GM12892 (cell line): ENCODE results near the gene OSTC.

Source experiments
- POLR2A ChIP-seq: IDR thresholded peaks from 2 replicates; pipeline ENCODE4 v1.6.1; 2011; ENCODE audit warnings: low read depth, low read length, control low read depth
- POLR2AphosphoS5 ChIP-seq: IDR thresholded peaks from 2 replicates; pipeline ENCODE4 v1.6.1; 2011; ENCODE audit warnings: low read depth, low read length, control low read depth
- TAF1 ChIP-seq: IDR thresholded peaks from 2 replicates; pipeline ENCODE4 v1.6.1; 2011; ENCODE audit warnings: low read depth, mild to moderate bottlenecking, control low read depth, low read length, borderline replicate concordance

DNA sequence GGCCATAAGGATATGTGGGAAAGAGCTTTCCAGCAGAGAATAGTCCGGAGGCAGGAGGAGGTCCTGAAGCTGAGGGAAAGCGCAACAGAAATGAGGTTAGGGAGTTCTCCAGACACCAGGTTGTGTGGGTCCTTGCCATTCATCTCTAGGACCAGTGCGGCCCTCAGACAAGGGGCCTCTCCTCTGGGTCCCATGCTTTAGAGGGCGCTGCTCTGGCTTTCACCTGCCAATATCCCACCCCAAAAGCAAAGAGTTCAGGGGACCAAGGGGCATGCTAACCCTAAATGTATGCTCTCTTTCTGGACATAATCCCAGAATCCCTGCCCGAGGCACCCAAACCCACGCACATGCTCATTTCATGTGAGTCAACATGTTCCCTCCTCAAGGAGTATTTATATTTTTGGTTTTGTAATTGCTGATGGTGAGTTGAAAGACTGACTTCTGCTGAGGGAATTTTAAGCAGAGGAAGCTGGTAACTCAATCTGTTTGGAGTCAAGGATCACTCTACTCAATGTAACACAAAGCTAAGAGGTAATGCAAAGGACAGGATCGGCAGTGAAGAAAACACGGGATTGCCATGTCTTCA, 15.2 kb upstream of the OSTC start:
- TF ChIP-seq POLR2A (no peak), TAF1 (no peak), POLR2AphosphoS5 (no peak)
